Ishikawa (cell line): ENCODE measurements around the gene TANC2.

ENCODE experiments used
- CEBPB ChIP-seq: IDR thresholded peaks from 2 replicates; pipeline ENCODE4 v1.6.1; 2012
- NFIC ChIP-seq: IDR thresholded peaks from 2 replicates; pipeline ENCODE4 v1.6.1; 2012
- TAF1 ChIP-seq: IDR thresholded peaks from 2 replicates; pipeline ENCODE4 v1.6.1; 2012; ENCODE audit warnings: low read depth, mild to moderate bottlenecking
- TEAD4 ChIP-seq: IDR thresholded peaks from 2 replicates; pipeline ENCODE4 v1.6.1; 2012

DNA sequence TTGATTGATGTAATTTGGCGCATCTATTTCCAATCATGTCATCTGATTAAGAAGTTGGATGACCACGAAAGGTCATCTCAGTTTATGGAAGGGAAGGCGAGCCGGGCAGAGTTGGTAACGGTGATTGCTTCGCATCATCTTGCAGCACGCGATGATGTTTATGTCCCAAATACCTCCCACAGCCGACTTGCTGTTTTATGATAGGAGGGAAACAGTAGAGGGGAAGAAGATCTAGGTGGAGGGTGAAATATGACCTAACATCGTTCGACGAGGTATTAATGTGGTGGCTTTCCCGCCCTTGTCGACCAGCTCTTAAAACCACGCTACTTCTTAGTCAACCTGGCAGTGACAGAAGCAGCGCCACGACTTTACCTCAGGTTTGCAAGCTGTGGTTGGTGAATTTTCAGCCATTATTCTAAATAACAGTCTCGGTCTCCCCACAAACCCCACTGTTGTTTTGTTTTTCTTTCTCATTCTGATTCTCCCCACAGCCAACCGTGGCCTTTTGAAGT lies 805 bp upstream of the TANC2 start:
- TF ChIP-seq NFIC = no peak
- no peak for TF ChIP-seq TEAD4
- TF ChIP-seq CEBPB = no peak
- no peak for TF ChIP-seq TAF1
